ENCODE measurements around the gene CALR3.

The CALR3 gene

DNA sequence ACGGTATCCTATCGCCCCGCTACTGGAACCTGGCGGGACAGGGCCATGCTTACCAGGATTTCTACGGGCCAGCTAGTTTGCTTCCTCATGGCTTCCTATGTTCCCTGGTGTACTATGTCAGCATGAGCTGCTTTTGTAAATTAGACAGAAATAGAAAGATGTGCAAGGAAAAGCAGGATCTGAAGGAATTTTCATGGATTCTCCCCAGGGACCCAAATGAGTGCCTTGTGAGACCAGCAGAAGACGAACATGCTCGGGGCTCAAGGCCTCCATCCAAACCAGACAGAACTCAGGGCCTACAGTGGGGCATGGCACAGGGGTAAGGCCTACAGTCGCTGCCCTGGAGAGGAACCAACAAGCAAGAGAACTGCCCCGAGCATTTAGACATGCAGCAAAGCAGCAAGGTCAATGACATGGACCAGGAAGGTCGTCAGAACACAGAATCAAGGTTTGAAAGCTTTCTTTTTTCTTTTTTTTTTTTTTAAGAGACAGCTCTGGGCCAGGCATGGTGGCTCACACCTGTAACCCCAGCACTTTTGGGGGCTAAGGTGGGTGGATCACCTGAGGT is 41.5 kb downstream of the CALR3 start:
- TF ChIP-seq, protein P1, sequence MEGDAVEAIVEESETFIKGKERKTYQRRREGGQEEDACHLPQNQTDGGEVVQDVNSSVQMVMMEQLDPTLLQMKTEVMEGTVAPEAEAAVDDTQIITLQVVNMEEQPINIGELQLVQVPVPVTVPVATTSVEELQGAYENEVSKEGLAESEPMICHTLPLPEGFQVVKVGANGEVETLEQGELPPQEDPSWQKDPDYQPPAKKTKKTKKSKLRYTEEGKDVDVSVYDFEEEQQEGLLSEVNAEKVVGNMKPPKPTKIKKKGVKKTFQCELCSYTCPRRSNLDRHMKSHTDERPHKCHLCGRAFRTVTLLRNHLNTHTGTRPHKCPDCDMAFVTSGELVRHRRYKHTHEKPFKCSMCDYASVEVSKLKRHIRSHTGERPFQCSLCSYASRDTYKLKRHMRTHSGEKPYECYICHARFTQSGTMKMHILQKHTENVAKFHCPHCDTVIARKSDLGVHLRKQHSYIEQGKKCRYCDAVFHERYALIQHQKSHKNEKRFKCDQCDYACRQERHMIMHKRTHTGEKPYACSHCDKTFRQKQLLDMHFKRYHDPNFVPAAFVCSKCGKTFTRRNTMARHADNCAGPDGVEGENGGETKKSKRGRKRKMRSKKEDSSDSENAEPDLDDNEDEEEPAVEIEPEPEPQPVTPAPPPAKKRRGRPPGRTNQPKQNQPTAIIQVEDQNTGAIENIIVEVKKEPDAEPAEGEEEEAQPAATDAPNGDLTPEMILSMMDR (IDR thresholded peaks at IDR 0.05): no peak

DNA sequence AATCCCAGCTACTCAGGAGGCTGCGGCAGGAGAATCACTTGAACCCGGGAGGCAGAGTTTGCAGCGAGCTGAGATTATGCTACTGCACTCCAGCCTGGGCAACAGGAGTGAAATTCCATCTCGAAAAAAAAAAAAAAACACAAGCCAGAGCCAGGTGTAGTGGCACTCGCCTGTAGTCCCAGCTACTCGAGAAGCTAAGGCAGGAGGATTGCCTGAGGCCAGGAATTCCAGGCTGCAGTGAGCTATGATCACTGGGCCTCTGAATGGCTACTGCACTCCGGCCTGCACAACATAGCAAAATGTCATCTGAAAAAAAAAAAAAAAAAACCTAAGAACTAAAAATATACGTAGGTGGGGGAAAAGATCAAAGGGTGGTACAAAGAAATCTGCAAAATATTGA is 43.6 kb downstream of the CALR3 start:
- TF ChIP-seq, protein P1 (IDR thresholded peaks at IDR 0.05): no peak

DNA sequence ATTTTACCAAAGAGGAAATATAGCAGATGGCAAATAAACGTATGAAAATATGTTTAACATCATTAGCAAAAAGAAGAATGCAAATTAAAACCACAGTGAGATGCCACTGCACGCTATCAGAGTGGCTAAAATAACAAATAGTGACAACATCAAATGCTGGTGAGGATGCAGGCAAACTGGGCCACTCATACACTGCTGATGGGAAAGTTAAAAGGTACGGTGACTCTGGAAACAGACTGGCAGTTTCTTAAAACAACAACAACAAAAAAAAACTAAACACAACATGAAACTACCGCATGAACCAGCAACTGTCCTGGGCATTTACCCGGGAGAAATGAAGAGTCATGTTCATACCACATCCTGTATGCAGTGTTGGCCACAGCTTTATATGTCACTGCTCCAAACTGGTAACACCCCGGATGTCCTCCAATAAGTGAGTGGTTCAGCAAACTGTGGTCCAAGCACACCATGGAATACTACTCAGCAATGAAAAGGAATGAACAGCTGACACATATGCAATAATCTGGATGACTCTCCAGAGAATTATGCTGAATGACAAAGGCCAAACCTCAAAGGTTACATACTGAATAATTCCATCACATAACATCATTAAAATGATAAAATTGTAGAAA is 46.5 kb downstream of the CALR3 start:
- TF ChIP-seq, protein P1 (IDR thresholded peaks at IDR 0.05): no peak

DNA sequence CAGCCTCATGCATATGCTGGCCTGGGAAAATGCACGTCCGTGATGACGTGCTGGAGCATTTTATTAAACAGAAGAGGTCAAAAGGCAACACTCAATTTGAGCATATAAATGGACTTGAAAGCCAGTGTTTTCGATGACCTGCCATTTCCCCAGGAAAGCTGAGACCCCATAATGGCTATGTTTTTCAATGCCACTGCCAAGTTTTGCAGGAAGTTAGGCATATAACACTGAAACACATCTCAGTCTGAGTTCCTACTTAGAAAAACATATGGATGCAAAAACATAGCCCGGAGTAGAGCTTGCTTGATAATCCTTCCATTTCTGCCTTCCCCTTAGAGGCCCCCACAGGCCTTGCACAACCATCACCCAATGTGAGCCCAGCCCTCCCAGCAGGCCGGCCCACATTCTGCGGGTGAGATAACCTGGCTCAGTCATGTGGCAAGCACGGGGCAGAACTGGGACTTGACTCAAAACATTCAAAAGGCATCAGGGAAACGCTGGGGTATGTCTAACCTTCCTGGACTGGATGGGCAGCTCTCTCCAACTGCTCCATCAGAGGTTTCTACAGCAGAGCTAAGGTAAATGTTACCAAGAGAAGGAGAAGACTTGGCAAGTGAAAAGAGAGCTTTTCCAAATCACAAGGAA is 49.1 kb downstream of the CALR3 start:
- TF ChIP-seq, protein P1 (IDR thresholded peaks at IDR 0.05): no peak

DNA sequence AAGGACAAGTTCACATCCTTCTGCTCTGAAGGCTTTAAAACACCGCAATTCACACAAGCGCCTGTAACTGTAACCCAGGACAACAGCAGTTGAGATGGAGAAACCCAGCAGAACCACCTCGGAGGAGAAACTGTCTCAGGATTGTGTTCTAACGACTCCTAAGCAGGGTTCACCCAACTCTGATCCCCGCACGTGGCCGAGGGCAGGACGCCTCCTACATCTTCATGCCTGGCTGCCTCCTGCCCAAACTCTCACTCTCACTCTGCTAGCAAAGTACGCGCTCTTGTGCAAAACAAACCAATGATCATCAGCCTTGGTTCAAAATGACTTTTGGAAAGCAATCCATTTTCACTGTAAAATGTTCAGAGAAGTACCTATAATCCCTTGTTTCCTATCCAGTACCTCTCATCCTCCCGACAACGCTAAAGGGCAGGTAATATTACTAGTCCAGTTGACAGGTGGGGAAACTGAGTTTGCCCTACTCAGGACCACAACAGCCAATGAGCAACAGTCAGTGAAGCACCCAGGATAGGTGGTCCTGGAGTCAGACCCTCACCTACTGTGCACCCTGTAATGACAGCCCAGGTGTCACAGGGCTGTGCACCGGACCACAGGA is 49.8 kb downstream of the CALR3 start:
- TF ChIP-seq, protein P1 (IDR thresholded peaks at IDR 0.05): no peak

DNA sequence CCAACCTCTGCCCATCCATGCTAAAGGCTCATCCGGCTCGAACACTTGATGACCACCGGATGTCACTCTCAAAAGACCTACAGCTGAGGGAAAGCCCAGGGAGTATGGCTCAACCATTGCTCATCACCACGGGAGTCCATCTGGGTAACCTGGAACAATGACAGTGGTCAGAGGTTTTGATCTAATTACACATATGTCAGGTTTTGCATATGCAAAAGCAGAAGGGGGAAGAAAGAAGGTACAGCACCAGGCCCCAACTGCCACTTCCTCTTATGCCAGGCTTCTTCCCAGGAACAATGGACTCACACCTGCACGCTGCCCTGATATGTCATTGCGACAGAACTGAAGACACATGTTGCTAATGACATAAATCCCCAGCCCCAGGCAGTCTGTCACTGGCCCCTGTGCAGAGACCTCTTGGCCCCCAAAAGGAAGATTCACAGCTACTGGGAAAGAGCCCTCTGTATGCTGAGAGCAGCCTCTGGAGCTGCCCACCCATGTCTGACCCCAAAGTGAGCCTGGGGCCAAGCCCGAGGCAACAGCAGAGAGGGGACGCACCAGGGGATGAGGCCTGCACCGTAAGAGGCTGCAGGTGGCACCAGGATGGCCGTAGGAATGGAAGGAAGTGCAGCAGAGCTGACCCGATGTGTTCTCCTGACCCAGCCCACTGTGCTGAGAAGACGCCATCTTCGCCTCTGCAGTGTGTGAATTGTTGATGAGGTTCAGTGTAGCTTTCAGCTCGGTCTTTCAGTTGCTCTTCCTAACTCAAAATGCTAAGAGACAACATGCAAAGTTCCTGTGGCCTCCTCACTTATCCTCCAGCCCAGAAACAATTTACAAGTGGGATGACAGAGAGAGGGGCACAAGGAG is 50.5 kb downstream of the CALR3 start:
- TF ChIP-seq, protein P1 (IDR thresholded peaks at IDR 0.05): no peak

DNA sequence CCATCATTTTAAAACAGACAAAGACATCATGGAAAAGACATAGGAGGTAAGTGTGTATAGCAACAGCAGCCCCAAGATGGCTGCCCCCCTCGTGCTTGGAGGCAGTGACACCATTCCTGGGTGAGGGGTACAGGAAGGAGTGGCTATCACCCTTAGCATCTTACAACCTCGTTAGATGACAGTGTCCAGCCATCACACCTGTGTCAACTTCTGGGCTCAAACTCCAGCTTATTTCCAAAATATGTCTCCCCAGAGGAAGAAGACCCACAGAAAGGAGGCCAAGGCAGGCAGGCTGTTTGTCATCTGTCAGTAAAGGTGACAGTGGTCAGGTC is 51.7 kb downstream of the CALR3 start:
- TF ChIP-seq, protein P1 (IDR thresholded peaks at IDR 0.05): no peak

Measured in LNCAP (cell line).